Omental fat pad (tissue), 4 donors: ENCODE measurements around the gene FNBP1. TPM values are rescaled to one million over a fixed set of nuclear protein-coding genes. Genes with fewer than 3 reads are reported as not detected.

ENCODE experiments used
- ATAC-seq: fragments of 150-250 bp; one replicate; pipeline ENCODE4 v1.9.1; 2016; ENCODE audit warnings: mild to moderate bottlenecking, moderate library complexity; ENCODE audit not compliant: low FRiP score
- DNase-seq: peaks from one replicate; pipeline ENCODE4 v3.0.0-alpha.2; 2019; ENCODE audit warnings: low spot score
- CTCF ChIP-seq, 3 donors: fragments of 450-650 bp; IDR thresholded peaks; one replicate each; pipeline ENCODE4 v1.5.1; 2016 to 2017; ENCODE audit warnings: antibody characterized with exemption in 3 of 3, mild to moderate bottlenecking in 3 of 3, moderate library complexity in 2 of 3
- total RNA-seq, 4 donors: library from RNA; depleted of rRNA; stranded (reverse); fragments of >200 nt; gene quantifications; one replicate each; pipeline ENCODE4 v1.1.0, GENCODE V29; 2016

Gene FNBP1
- total RNA-seq, 4 donors from 2014 or later, result 38.7 to 53.4 (median 45.9) TPM

- DNase-seq (no peak), ATAC-seq (no peak)
- TF ChIP-seq CTCF (IDR thresholded peaks at IDR 0.05), result no peak
These were observed 138.3 kb downstream of the FNBP1 start for GRCh38 chr9:129904734-129905133.

GRCh38 chr9:129902740-129903134 is 140.3 kb downstream of the FNBP1 start:
- DNase-seq (no peak), ATAC-seq (no peak)
- no peak for TF ChIP-seq CTCF (IDR thresholded peaks at IDR 0.05)

- TF ChIP-seq CTCF (IDR thresholded peaks at IDR 0.05), result no peak
- DNase-seq, result no peak
These were observed 140.8 kb downstream of the FNBP1 start for GRCh38 chr9:129901993-129902739.

GRCh38 chr9:129900263-129901027 is 142.5 kb downstream of the FNBP1 start:
- DNase-seq, result no peak
- no peak for ATAC-seq
- TF ChIP-seq CTCF (IDR thresholded peaks at IDR 0.05), result no peak

More at GRCh38 chr9:129901993-129902739, 140.8 kb downstream of the FNBP1 start:
- ATAC-seq, result no peak

GRCh38 chr9:129899620-129900019 is 143.4 kb downstream of the FNBP1 start:
- TF ChIP-seq CTCF (IDR thresholded peaks at IDR 0.05), result no peak
- ATAC-seq (no peak), DNase-seq (no peak)

GRCh38 chr9:129898185-129898584 is 144.8 kb downstream of the FNBP1 start:
- DNase-seq (no peak), ATAC-seq (no peak)
- no peak for TF ChIP-seq CTCF (IDR thresholded peaks at IDR 0.05)
